ENCODE measurements around the gene EXOC4.

The EXOC4 gene

GRCh38 chr7:133530682-133531081, 277.8 kb downstream of the EXOC4 start:
- Histone ChIP-seq H3K4me1 (ENCODE audit: control insufficient read depth, insufficient read depth, low read length) (no peaks in the 10 kb centered on the region), H3K9me3 (ENCODE audit: control insufficient read depth, low read length) (no peaks in the 10 kb centered on the region), H3K36me3 (ENCODE audit: control insufficient read depth, insufficient read depth, low read length) (no peaks in the 10 kb centered on the region), H3K27ac (ENCODE audit: insufficient read depth, low read depth, low read length, poor library complexity, severe bottlenecking) (no peak overlapping the region), H3K4me3 (ENCODE audit: insufficient read depth, low read depth, low read length) (no peak overlapping the region), H3K27me3 (ENCODE audit: control insufficient read depth, insufficient read depth, low read length, poor library complexity, severe bottlenecking) (no peaks in the 10 kb centered on the region)
- WGBS, 2 experiments: 97 to 99% methylated on average over 3 of the region's 4 CpGs

DNA sequence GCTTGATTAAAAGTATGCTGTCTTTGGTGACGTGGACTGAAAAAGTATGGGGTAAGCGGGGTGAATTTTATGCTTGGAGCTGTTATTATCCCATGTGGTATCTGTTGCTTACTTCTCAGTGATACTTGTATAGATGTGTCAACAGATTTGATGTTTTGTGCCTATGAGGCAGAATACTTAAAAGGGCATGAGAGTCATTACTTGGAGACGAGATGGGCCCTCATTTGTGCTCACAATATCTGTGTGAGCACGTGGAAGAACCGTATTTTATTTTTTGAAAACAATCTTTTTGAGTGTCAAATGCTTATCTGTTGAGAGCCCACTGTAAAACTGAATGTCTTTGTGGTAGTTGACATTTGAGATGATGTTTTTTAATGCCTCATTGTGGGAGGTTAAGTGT, 281.9 kb downstream of the EXOC4 start:
- Histone ChIP-seq H3K36me3 (ENCODE audit: control insufficient read depth, insufficient read depth, low read length) (no peaks in the 10 kb centered on the region), H3K27ac (ENCODE audit: insufficient read depth, low read depth, low read length, poor library complexity, severe bottlenecking) (no peak overlapping the region), H3K27me3 (ENCODE audit: control insufficient read depth, insufficient read depth, low read length, poor library complexity, severe bottlenecking) (no peaks in the 10 kb centered on the region), H3K4me3 (ENCODE audit: insufficient read depth, low read depth, low read length) (no peak overlapping the region), H3K9me3 (ENCODE audit: control insufficient read depth, low read length) (no peaks in the 10 kb centered on the region), H3K4me1 (ENCODE audit: control insufficient read depth, insufficient read depth, low read length) (no peaks in the 10 kb centered on the region)
- WGBS, 2 experiments: 93 to 94% methylated on average over 5 of the region's 5 CpGs

DNA sequence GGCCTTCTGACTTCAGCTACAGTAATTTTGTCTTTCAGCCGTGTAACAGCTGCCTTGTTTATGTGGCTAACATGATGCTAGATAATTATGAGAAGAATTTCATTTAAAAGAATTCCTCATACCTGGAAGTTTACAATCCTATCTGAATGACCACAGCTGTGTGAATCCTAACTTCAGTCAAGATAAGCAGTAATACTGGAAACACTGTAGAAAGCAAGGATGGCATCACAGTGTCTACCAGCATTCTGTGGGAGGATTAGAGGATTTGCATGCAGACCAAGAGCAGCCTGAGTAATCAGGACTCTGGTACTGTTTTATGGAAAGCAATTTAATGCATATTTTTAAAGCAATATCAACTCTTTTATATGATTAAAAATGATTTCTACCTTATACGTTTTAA, 282.4 kb downstream of the EXOC4 start:
- no peaks in the 10 kb centered on the region for H3K9me3 ChIP-seq (ENCODE audit: control insufficient read depth, low read length)
- H3K27me3 ChIP-seq (ENCODE audit: control insufficient read depth, insufficient read depth, low read length, poor library complexity, severe bottlenecking): no peaks in the 10 kb centered on the region
- no peak overlapping the region for H3K27ac ChIP-seq (ENCODE audit: insufficient read depth, low read depth, low read length, poor library complexity, severe bottlenecking)
- no peaks in the 10 kb centered on the region for H3K4me1 ChIP-seq (ENCODE audit: control insufficient read depth, insufficient read depth, low read length)
- no peaks in the 10 kb centered on the region for H3K36me3 ChIP-seq (ENCODE audit: control insufficient read depth, insufficient read depth, low read length)
- no peak overlapping the region for H3K4me3 ChIP-seq (ENCODE audit: insufficient read depth, low read depth, low read length)
- 89 to 100% methylated on average over 1 to 2 of the region's 2 CpGs for WGBS, 2 experiments

GRCh38 chr7:133536450-133536849, 283.6 kb downstream of the EXOC4 start:
- Histone ChIP-seq H3K27ac (ENCODE audit: insufficient read depth, low read depth, low read length, poor library complexity, severe bottlenecking) (no peak overlapping the region), H3K4me3 (ENCODE audit: insufficient read depth, low read depth, low read length) (no peak overlapping the region), H3K9me3 (ENCODE audit: control insufficient read depth, low read length) (no peaks in the 10 kb centered on the region), H3K36me3 (ENCODE audit: control insufficient read depth, insufficient read depth, low read length) (no peaks in the 10 kb centered on the region), H3K4me1 (ENCODE audit: control insufficient read depth, insufficient read depth, low read length) (no peaks in the 10 kb centered on the region), H3K27me3 (ENCODE audit: control insufficient read depth, insufficient read depth, low read length, poor library complexity, severe bottlenecking) (no peaks in the 10 kb centered on the region)
- 96 to 98% methylated on average over 2 of the region's 2 CpGs for WGBS, 2 experiments

DNA sequence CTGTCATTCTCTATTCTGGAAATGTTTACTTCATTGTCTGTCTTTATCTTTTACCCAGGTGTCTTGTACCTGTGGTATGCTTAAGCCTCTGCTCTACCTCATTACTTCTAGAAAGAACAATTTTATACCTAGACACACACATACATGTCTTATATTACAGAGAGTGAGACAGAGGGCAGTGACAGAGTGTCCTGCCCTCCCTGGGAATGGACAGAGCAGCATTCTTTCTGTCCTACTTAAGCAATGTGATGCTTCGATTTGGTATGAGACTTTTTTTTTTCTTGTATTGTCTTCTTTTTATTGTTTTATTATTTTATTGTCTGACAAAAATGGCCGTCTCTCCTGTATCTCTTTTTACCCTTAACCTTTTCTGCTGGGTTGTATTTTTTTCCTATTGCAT, 286.1 kb downstream of the EXOC4 start:
- Histone ChIP-seq H3K27ac (ENCODE audit: insufficient read depth, low read depth, low read length, poor library complexity, severe bottlenecking) (no peak overlapping the region), H3K36me3 (ENCODE audit: control insufficient read depth, insufficient read depth, low read length) (no peaks in the 10 kb centered on the region), H3K4me3 (ENCODE audit: insufficient read depth, low read depth, low read length) (no peak overlapping the region), H3K27me3 (ENCODE audit: control insufficient read depth, insufficient read depth, low read length, poor library complexity, severe bottlenecking) (no peaks in the 10 kb centered on the region), H3K4me1 (ENCODE audit: control insufficient read depth, insufficient read depth, low read length) (no peaks in the 10 kb centered on the region), H3K9me3 (ENCODE audit: control insufficient read depth, low read length) (no peaks in the 10 kb centered on the region)
- 67 to 89% methylated on average over 1 to 2 of the region's 2 CpGs for WGBS, 2 experiments

- no peaks in the 10 kb centered on the region for H3K27me3 ChIP-seq (ENCODE audit: control insufficient read depth, insufficient read depth, low read length, poor library complexity, severe bottlenecking)
- H3K9me3 ChIP-seq (ENCODE audit: control insufficient read depth, low read length): no peaks in the 10 kb centered on the region
- H3K36me3 ChIP-seq (ENCODE audit: control insufficient read depth, insufficient read depth, low read length): no peaks in the 10 kb centered on the region
- H3K4me3 ChIP-seq (ENCODE audit: insufficient read depth, low read depth, low read length): no peak overlapping the region
- no peaks in the 10 kb centered on the region for H3K4me1 ChIP-seq (ENCODE audit: control insufficient read depth, insufficient read depth, low read length)
- H3K27ac ChIP-seq (ENCODE audit: insufficient read depth, low read depth, low read length, poor library complexity, severe bottlenecking): no peak overlapping the region
- 92% methylated on average over 1 of the region's 1 CpG; no CpG with 5 or more reads in 1 of the 2 experiments for WGBS, 2 experiments
Observed at GRCh38 chr7:133540096-133540860, 287.4 kb downstream of the EXOC4 start.

- Histone ChIP-seq H3K9me3 (ENCODE audit: control insufficient read depth, low read length) (no peaks in the 10 kb centered on the region), H3K27ac (ENCODE audit: insufficient read depth, low read depth, low read length, poor library complexity, severe bottlenecking) (no peak overlapping the region), H3K36me3 (ENCODE audit: control insufficient read depth, insufficient read depth, low read length) (no peaks in the 10 kb centered on the region), H3K4me3 (ENCODE audit: insufficient read depth, low read depth, low read length) (no peak overlapping the region), H3K4me1 (ENCODE audit: control insufficient read depth, insufficient read depth, low read length) (no peaks in the 10 kb centered on the region), H3K27me3 (ENCODE audit: control insufficient read depth, insufficient read depth, low read length, poor library complexity, severe bottlenecking) (no peaks in the 10 kb centered on the region)
Observed at GRCh38 chr7:133542209-133542780, 289.4 kb downstream of the EXOC4 start.

DNA sequence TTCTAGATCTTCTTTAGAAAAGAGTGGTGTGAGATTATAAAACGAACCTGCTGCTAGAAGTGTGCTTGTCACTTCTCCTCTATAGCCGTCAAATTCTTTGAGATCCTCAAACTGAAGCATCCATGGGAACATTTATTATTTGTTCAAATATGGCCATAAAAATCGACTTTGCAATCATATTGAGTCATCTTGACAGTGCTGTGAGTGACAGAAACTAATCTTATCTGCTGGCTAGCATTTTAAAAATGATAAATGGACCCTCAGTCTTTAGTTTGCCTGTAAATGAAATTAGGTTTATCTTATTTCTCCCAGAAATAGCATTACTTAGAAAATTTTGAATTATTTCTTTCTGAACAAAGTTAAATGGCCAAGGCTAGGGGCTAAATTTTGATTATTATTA, 290.8 kb downstream of the EXOC4 start:
- WGBS, 2 experiments: 94 to 100% methylated on average over 3 of the region's 3 CpGs
- Histone ChIP-seq H3K27me3 (ENCODE audit: control insufficient read depth, insufficient read depth, low read length, poor library complexity, severe bottlenecking) (no peaks in the 10 kb centered on the region), H3K4me1 (ENCODE audit: control insufficient read depth, insufficient read depth, low read length) (no peaks in the 10 kb centered on the region), H3K4me3 (ENCODE audit: insufficient read depth, low read depth, low read length) (no peak overlapping the region), H3K36me3 (ENCODE audit: control insufficient read depth, insufficient read depth, low read length) (no peaks in the 10 kb centered on the region), H3K9me3 (ENCODE audit: control insufficient read depth, low read length) (no peaks in the 10 kb centered on the region), H3K27ac (ENCODE audit: insufficient read depth, low read depth, low read length, poor library complexity, severe bottlenecking) (no peak overlapping the region)

- WGBS, 2 experiments: 100% methylated on average over 1 of the region's 1 CpG; no CpG with 5 or more reads in 1 of the 2 experiments
- no peaks in the 10 kb centered on the region for H3K36me3 ChIP-seq (ENCODE audit: control insufficient read depth, insufficient read depth, low read length)
- no peaks in the 10 kb centered on the region for H3K4me1 ChIP-seq (ENCODE audit: control insufficient read depth, insufficient read depth, low read length)
- H3K4me3 ChIP-seq (ENCODE audit: insufficient read depth, low read depth, low read length): no peak overlapping the region
- no peak overlapping the region for H3K27ac ChIP-seq (ENCODE audit: insufficient read depth, low read depth, low read length, poor library complexity, severe bottlenecking)
- H3K9me3 ChIP-seq (ENCODE audit: control insufficient read depth, low read length): no peaks in the 10 kb centered on the region
- H3K27me3 ChIP-seq (ENCODE audit: control insufficient read depth, insufficient read depth, low read length, poor library complexity, severe bottlenecking): no peaks in the 10 kb centered on the region
Observed at GRCh38 chr7:133545618-133546017, 292.7 kb downstream of the EXOC4 start.

DNA sequence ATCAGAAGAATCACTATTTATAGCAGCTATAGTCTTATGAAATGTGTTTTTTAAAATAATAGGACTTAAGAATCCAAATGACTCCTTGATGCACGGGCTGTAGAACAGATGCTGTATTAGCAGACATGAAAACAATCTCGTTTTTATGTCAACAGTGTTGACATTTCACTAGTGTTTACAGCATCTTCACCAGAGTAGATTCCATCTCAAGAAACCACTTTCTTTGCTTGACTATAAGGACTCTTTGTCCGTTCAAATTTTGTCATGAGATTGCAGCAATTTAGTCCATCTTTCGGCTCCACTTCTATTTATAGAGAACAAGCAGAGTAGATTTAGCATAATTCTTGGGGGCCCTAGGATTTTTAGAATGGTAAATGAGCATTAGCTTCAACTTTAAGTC, 295.1 kb downstream of the EXOC4 start:
- 91 to 93% methylated on average over 4 of the region's 4 CpGs for WGBS, 2 experiments

More for the DNA sequence above, 295.1 kb downstream of the EXOC4 start:
- Histone ChIP-seq H3K4me1 (ENCODE audit: control insufficient read depth, insufficient read depth, low read length) (no peaks in the 10 kb centered on the region), H3K36me3 (ENCODE audit: control insufficient read depth, insufficient read depth, low read length) (no peaks in the 10 kb centered on the region), H3K27ac (ENCODE audit: insufficient read depth, low read depth, low read length, poor library complexity, severe bottlenecking) (no peak overlapping the region), H3K4me3 (ENCODE audit: insufficient read depth, low read depth, low read length) (no peak overlapping the region), H3K9me3 (ENCODE audit: control insufficient read depth, low read length) (no peaks in the 10 kb centered on the region), H3K27me3 (ENCODE audit: control insufficient read depth, insufficient read depth, low read length, poor library complexity, severe bottlenecking) (no peaks in the 10 kb centered on the region)
